GM23248 (cell line): ENCODE results near the gene GCC2. TPM values are rescaled to one million over a fixed set of nuclear protein-coding genes. Genes with fewer than 3 reads are reported as not detected.

Experiments
- DNase-seq: peaks from one replicate; pipeline ENCODE4 v3.0.0-alpha.2; 2015
- H2AFZ ChIP-seq: fragments of 200-600 bp; sonication (generic); 2 replicates; pipeline ENCODE4 v1.6.1; 2016; ENCODE audit warnings: antibody characterized with exemption
- H3F3A ChIP-seq: fragments of 200-600 bp; sonication (generic); 2 replicates; pipeline ENCODE4 v1.6.1; 2016; ENCODE audit warnings: mild to moderate bottlenecking, antibody characterized with exemption, mixed run types; ENCODE audit not compliant: insufficient read depth
- H3K27ac ChIP-seq: fragments of 200-600 bp; sonication (generic); 2 replicates; pipeline ENCODE4 v1.5.1; 2016; ENCODE audit warnings: mild to moderate bottlenecking
- H3K27me3 ChIP-seq: fragments of 200-600 bp; sonication (generic); replicated peaks from 2 replicates; pipeline ENCODE4 v1.6.1; 2016; ENCODE audit warnings: mild to moderate bottlenecking; ENCODE audit not compliant: insufficient read depth
- H3K36me3 ChIP-seq: fragments of 200-600 bp; sonication (generic); 2 replicates; pipeline ENCODE4 v1.6.1; 2016; ENCODE audit warnings: low read depth, mild to moderate bottlenecking
- H3K4me1 ChIP-seq: fragments of 200-600 bp; sonication (generic); 2 replicates; pipeline ENCODE4 v1.6.1; 2016; ENCODE audit warnings: mild to moderate bottlenecking; ENCODE audit not compliant: insufficient read depth
- H3K4me2 ChIP-seq: fragments of 200-600 bp; sonication (generic); one replicate; pipeline ENCODE4 v1.6.1; 2016; ENCODE audit warnings: mild to moderate bottlenecking; ENCODE audit not compliant: unreplicated experiment
- H3K4me3 ChIP-seq: fragments of 200-600 bp; sonication (generic); 2 replicates; pipeline ENCODE4 v1.5.1; 2016; ENCODE audit warnings: mild to moderate bottlenecking
- H3K79me2 ChIP-seq: fragments of 200-600 bp; sonication (generic); 2 replicates; pipeline ENCODE4 v1.6.1; 2016; ENCODE audit warnings: mild to moderate bottlenecking; ENCODE audit not compliant: insufficient read depth
- H3K9ac ChIP-seq: fragments of 200-600 bp; sonication (generic); 2 replicates; pipeline ENCODE4 v1.6.1; 2016; ENCODE audit warnings: mild to moderate bottlenecking
- H3K9me2 ChIP-seq: fragments of 200-600 bp; sonication (generic); 2 replicates; pipeline ENCODE4 v1.6.1; 2016; ENCODE audit warnings: mixed run types, mild to moderate bottlenecking, moderate library complexity; ENCODE audit not compliant: insufficient read depth
- H3K9me3 ChIP-seq: fragments of 200-600 bp; sonication (generic); one replicate; pipeline ENCODE4 v1.6.1; 2017; ENCODE audit warnings: low read depth
- H4K20me1 ChIP-seq: fragments of 200-600 bp; sonication (generic); 2 replicates; pipeline ENCODE4 v1.6.0; 2016; ENCODE audit not compliant: insufficient read depth
- EZH2 ChIP-seq: fragments of 200-600 bp; sonication (generic); IDR thresholded peaks from 2 replicates; pipeline ENCODE4 v1.6.1; 2018; ENCODE audit warnings: antibody characterized with exemption, mild to moderate bottlenecking; ENCODE audit not compliant: insufficient read depth, poor library complexity, severe bottlenecking
- EZH2phosphoT487 ChIP-seq: fragments of 200-600 bp; sonication (generic); IDR thresholded peaks from 2 replicates; pipeline ENCODE4 v1.6.1; 2018; ENCODE audit warnings: antibody characterized with exemption, moderate library complexity, mild to moderate bottlenecking, low read depth; ENCODE audit not compliant: insufficient read depth
- WGBS, 2 experiments: methylation state at CpG; one replicate each; pipeline ENCODE4 v1.1.6; 2015 to 2017; ENCODE audit warnings: low lambda C conversion rate in 2 of 2, low coverage in 1 of 2; ENCODE audit errors: missing lambda C conversion rate in 2 of 2; 5-methylcytosine and 5-hydroxymethylcytosine counted together
- in situ Hi-C: fragments of 300-500 bp; cut with MboI; formaldehyde crosslinking; loops from 2 replicates; pipeline ENCODE4 v1.15.0; 2020
- polyA plus RNA-seq: library from polyadenylated mRNA; unstranded; fragments of >200 nt; fragmentation: Nextera tagmentation; extraction: Ambion mirVana; gene quantifications from 2 replicates; pipeline ENCODE4 v1.2.1, GENCODE V29; 2016
- total RNA-seq: library from RNA; depleted of rRNA; stranded (reverse); fragments of >200 nt; shearing (Covaris generic); gene quantifications from 2 replicates; pipeline ENCODE4 v1.2.3, GENCODE V29; 2014

The GCC2 gene
- total and polyA plus RNA-seq, 2 experiments from 2014 or later, result 21.7 to 53.1 TPM

GRCh38 chr2:108444941-108445840 lies 3.8 kb upstream of the GCC2 start:
- DNase-seq, result peak; percentile 10
- no peaks in the 10 kb centered on the region for H3K27me3 ChIP-seq
- H3K4me3 ChIP-seq, result no peak overlapping the region
- peak overlapping the region; percentile 16; the same call in 1 of the 2 replicates for H2AFZ ChIP-seq
- H3K4me2 ChIP-seq, result no peak overlapping the region
- in situ Hi-C loops, result no loop called here
- H3K79me2 ChIP-seq, result peaks cover 12% of the 10 kb centered on the region
- H3K9me2 ChIP-seq, result no peaks in the 10 kb centered on the region
- no peak overlapping the region for H3K9ac ChIP-seq
- peaks cover 7% of the 10 kb centered on the region for H3K4me1 ChIP-seq
- H3K27ac ChIP-seq, result no peak overlapping the region
- 75 to 79% methylated on average over 1 of the region's 1 CpG for WGBS, 2 experiments
- H3F3A ChIP-seq, result peaks cover 5% of the 10 kb centered on the region; the same call in 1 of the 2 replicates
- no peaks in the 10 kb centered on the region for H3K36me3 ChIP-seq
- H3K9me3 ChIP-seq, result no peaks in the 10 kb centered on the region
- no peak for TF ChIP-seq EZH2
- TF ChIP-seq EZH2phosphoT487, result no peak
- no peaks in the 10 kb centered on the region for H4K20me1 ChIP-seq

DNA sequence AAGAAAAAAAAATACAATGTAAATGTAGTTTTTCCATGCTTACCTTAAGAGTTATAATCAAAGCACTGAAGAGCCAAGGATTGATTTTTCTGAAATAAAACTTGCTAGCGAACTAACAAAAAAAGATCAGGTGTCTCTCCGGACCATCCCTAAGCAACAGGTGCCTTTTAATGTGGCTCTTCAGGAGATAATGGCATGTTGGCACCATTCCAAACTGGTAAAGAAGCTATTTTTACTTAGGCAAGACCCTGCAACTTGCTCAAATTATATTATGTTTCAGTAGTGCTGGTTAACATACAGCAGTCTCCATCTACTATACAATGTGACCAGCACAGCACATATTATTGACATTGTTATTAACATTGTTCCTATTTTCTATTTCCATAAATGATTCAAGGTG lies 2.3 kb upstream of the GCC2 start:
- Histone ChIP-seq H3K4me3 (no peak overlapping the region), H3K9ac (no peak overlapping the region), H3K79me2 (peaks cover 27% of the 10 kb centered on the region), H3K27me3 (no peaks in the 10 kb centered on the region), H2AFZ (no peak overlapping the region), H3K9me2 (no peaks in the 10 kb centered on the region), H3K27ac (no peak overlapping the region), H3K4me2 (no peak overlapping the region), H3K4me1 (peaks cover 10% of the 10 kb centered on the region), H4K20me1 (no peaks in the 10 kb centered on the region), H3K36me3 (no peaks in the 10 kb centered on the region; the same call in 1 of the 2 replicates), H3F3A (peaks cover 5% of the 10 kb centered on the region; the same call in 1 of the 2 replicates), H3K9me3 (no peaks in the 10 kb centered on the region)
- TF ChIP-seq EZH2 (no peak), EZH2phosphoT487 (no peak)
- in situ Hi-C loops, result no loop called here
- no peak for DNase-seq
- WGBS, 2 experiments, result 100% methylated on average over 2 of the region's 2 CpGs

DNA sequence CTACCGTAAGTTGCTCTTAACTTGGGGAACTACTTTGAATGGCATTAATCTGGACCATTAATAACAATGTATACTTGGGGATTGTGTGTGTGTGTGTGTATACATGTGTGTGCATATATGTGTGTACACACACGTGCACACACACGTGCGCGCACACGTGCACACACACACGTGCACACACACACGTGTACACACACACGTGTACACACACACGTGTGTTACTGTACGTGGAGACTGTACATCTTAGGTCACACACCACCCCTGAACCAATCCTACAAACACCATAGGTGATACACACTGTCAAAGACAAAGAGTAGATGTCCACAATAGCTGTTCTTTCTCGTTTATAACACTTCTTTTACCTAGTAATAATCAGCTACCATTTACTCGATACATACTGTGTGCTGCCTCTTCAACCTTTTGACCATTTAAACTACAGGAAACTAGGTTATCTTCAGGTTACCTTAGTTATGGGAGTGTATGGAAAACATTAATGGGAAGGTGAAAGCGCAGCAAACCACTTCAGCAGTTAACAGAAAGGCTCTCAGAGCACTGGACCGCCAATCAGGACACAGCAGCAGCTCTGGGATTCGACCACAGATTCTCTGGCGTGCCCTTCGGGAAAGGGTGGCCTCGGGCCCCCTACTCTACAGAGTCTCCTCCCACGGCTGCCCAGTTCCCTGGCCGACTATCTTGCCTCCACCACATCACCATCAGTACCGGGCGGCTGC lies 894 bp upstream of the GCC2 start:
- Histone ChIP-seq H3F3A (peaks cover 5% of the 10 kb centered on the region; the same call in 1 of the 2 replicates), H3K27me3 (no peaks in the 10 kb centered on the region), H4K20me1 (no peaks in the 10 kb centered on the region), H3K9me2 (no peaks in the 10 kb centered on the region), H3K4me2 (peak overlapping the region; percentile 94), H3K9ac (peak overlapping the region; percentile 95), H3K79me2 (peaks cover 30% of the 10 kb centered on the region), H3K9me3 (no peaks in the 10 kb centered on the region), H3K27ac (peak overlapping the region; percentile 89), H3K4me3 (peak overlapping the region; percentile 90), H3K36me3 (peaks cover 6% of the 10 kb centered on the region; the same call in 1 of the 2 replicates), H3K4me1 (peaks cover 10% of the 10 kb centered on the region), H2AFZ (peak overlapping the region; percentile 94)
- in situ Hi-C loops, result no loop called here
- no peak for TF ChIP-seq EZH2phosphoT487
- TF ChIP-seq EZH2, result no peak
- DNase-seq, result no peak
- WGBS, 2 experiments, result 27 to 31% methylated on average over 23 of the region's 23 CpGs

DNA sequence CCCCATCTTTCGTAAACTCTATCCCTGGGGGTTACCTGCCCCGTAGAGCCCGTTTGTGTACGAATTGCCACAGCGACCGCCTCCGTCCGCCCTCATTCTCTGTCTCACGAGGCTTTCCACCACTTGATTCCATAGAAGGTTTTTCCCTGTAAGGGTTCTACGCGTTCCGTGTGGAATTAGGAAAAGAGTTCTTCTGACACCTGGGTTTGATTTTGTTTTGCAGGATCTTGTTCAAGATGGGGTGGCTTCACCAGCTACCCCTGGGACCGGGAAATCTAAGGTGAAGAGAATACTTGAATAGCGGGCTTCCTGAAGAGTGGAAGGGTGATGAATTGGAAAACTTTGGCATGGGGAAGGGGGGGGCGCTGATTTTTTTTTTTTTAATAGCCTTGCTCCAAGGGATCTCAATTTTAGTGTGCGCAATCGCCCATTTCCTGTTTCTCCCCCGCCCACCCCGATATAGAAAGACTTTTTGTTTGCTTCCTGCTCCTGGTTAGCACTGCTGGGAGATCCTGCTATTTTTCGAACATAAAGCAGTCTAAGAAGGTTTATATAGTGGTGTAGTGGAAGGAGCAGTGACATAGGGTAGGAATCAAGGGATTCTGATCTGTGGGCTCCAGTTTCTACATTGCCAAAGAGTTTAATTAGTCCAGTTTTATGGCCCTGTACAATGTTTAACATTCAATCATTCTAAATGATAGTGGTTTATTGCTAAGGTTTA lies 564 bp downstream of the GCC2 start:
- Histone ChIP-seq H3K27me3 (no peaks in the 10 kb centered on the region), H3K79me2 (peaks cover 40% of the 10 kb centered on the region), H3K4me2 (peak overlapping the region; percentile 94), H3F3A (peaks cover 5% of the 10 kb centered on the region; the same call in 1 of the 2 replicates), H3K27ac (peak overlapping the region; percentile 89), H3K36me3 (peaks cover 17% of the 10 kb centered on the region), H3K9me3 (no peaks in the 10 kb centered on the region), H4K20me1 (no peaks in the 10 kb centered on the region), H3K9ac (peak overlapping the region; percentile 95), H3K9me2 (no peaks in the 10 kb centered on the region), H3K4me1 (peaks cover 10% of the 10 kb centered on the region), H3K4me3 (peak overlapping the region; percentile 90), H2AFZ (peak overlapping the region; percentile 94)
- TF ChIP-seq EZH2 (no peak), EZH2phosphoT487 (no peak)
- DNase-seq, result peak; percentile 63
- in situ Hi-C loops, result no loop called here
- 2% methylated on average over 20 of the region's 20 CpGs for WGBS, 2 experiments
